ENCODE results near the gene AGRN. TPM values are rescaled to one million over a fixed set of nuclear protein-coding genes. Genes with fewer than 3 reads are reported as not detected.

AGRN gene
- total RNA-seq, 1 donor from 2014 or later, result 114 TPM

- peak overlapping the region; percentile 54 for H3K4me3 ChIP-seq
- peaks cover 28% of the 10 kb centered on the region for H3K27me3 ChIP-seq (ENCODE audit: low read depth)
- no peak for TF ChIP-seq CTCF (IDR thresholded peaks at IDR 0.05)
- no peaks in the 10 kb centered on the region for H3K36me3 ChIP-seq
- peaks cover 12% of the 10 kb centered on the region for H3K4me1 ChIP-seq
- no peak for DNase-seq
- intact Hi-C loops (cut with DNase I), result no loop called here
- H3K27ac ChIP-seq, result no peak overlapping the region
- H3K9me3 ChIP-seq, result no peaks in the 10 kb centered on the region
- no peak for ATAC-seq
Observed at GRCh38 chr1:1033731-1034438, 14.0 kb downstream of the AGRN start.

GRCh38 chr1:1034439-1034781, 14.5 kb downstream of the AGRN start:
- no peak for DNase-seq
- TF ChIP-seq CTCF (IDR thresholded peaks at IDR 0.05), result no peak

GRCh38 chr1:1035291-1035943, 15.5 kb downstream of the AGRN start:
- intact Hi-C loops (cut with DNase I), result no loop called here
- Histone ChIP-seq H3K9me3 (no peaks in the 10 kb centered on the region), H3K4me3 (no peak overlapping the region), H3K4me1 (peaks cover 27% of the 10 kb centered on the region), H3K27me3 (ENCODE audit: low read depth) (peaks cover 36% of the 10 kb centered on the region), H3K27ac (no peak overlapping the region), H3K36me3 (no peaks in the 10 kb centered on the region)
- ATAC-seq (no peak), DNase-seq (no peak)
- TF ChIP-seq CTCF (IDR thresholded peaks at IDR 0.05), result no peak

More at GRCh38 chr1:1034439-1034781, 14.5 kb downstream of the AGRN start:
- intact Hi-C loops (cut with DNase I), result no loop called here
- Histone ChIP-seq H3K27ac (no peak overlapping the region), H3K4me3 (no peak overlapping the region), H3K36me3 (no peaks in the 10 kb centered on the region), H3K9me3 (no peaks in the 10 kb centered on the region), H3K4me1 (peaks cover 17% of the 10 kb centered on the region), H3K27me3 (ENCODE audit: low read depth) (peaks cover 28% of the 10 kb centered on the region)
- no peak for ATAC-seq

GRCh38 chr1:1037366-1038327, 17.7 kb downstream of the AGRN start:
- no peak for TF ChIP-seq CTCF (IDR thresholded peaks at IDR 0.05)
- intact Hi-C loops (cut with DNase I), result no loop called here
- H3K27me3 ChIP-seq (ENCODE audit: low read depth), result peaks cover 29% of the 10 kb centered on the region
- DNase-seq, result no peak
- peaks cover 24% of the 10 kb centered on the region for H3K4me1 ChIP-seq
- no peak overlapping the region for H3K4me3 ChIP-seq
- ATAC-seq, result no peak
- no peaks in the 10 kb centered on the region for H3K36me3 ChIP-seq
- H3K27ac ChIP-seq, result no peak overlapping the region
- H3K9me3 ChIP-seq, result no peaks in the 10 kb centered on the region

GRCh38 chr1:1038694-1039093, 18.8 kb downstream of the AGRN start:
- no peak for ATAC-seq
- no peaks in the 10 kb centered on the region for H3K9me3 ChIP-seq
- no peak overlapping the region for H3K27ac ChIP-seq
- TF ChIP-seq CTCF (IDR thresholded peaks at IDR 0.05), result no peak
- DNase-seq, result no peak
- intact Hi-C loops (cut with DNase I), result no loop called here
- H3K36me3 ChIP-seq, result no peaks in the 10 kb centered on the region
- H3K4me3 ChIP-seq, result no peak overlapping the region
- peaks cover 18% of the 10 kb centered on the region for H3K4me1 ChIP-seq
- H3K27me3 ChIP-seq (ENCODE audit: low read depth), result peaks cover 21% of the 10 kb centered on the region
